IPS DF 19.7 (cell line): ENCODE data around the gene SPATA31A7.
"Not testable (repeated sequence)": the region's sequence is repeated elsewhere in the genome, so short reads cannot be mapped to it uniquely, and the experiment has no call there.

Experiments
- DNase-seq: peaks from one replicate; pipeline ENCODE4 v3.0.0-alpha.2; 2013; ENCODE audit warnings: low read depth, low spot score

SPATA31A7 gene

GRCh38 chr9:61189736-61190135 lies at the start of gene SPATA31A7:
SPATA31A7 (plus strand) TSS chr9:61190036; CDS start chr9:61190065, 29 bp downstream.
- not testable (repeated sequence) for DNase-seq

DNA sequence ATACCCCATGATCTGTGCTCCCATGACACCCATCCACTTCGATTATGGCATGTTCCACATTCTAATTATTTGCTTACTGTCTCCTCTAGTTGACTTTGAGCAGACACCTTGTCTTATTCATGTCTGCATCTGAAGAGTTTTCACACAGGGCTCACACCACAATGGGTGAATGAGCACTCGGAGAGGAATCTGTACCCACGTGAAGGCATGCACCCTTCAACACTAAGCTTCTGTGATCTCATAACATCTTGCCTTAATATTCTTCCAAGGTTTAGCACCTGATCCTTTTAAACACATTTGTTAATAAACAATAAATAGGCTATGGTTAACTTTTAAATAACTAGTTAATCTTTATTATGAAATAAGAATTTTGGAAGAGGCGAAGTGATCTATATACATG lies 36.6 kb downstream of the SPATA31A7 start:
- DNase-seq: not testable (repeated sequence)
